ENCODE results near the gene ZNF593. TPM values are rescaled to one million over a fixed set of nuclear protein-coding genes. Genes with fewer than 3 reads are reported as not detected.

Gene ZNF593
- total and polyA plus RNA-seq, 9 of the 15 experiments (the other 6 are each of a cell fraction or from before 2014, with no cell fraction given), result 9.8 to 334 (median 48.2) TPM

DNA sequence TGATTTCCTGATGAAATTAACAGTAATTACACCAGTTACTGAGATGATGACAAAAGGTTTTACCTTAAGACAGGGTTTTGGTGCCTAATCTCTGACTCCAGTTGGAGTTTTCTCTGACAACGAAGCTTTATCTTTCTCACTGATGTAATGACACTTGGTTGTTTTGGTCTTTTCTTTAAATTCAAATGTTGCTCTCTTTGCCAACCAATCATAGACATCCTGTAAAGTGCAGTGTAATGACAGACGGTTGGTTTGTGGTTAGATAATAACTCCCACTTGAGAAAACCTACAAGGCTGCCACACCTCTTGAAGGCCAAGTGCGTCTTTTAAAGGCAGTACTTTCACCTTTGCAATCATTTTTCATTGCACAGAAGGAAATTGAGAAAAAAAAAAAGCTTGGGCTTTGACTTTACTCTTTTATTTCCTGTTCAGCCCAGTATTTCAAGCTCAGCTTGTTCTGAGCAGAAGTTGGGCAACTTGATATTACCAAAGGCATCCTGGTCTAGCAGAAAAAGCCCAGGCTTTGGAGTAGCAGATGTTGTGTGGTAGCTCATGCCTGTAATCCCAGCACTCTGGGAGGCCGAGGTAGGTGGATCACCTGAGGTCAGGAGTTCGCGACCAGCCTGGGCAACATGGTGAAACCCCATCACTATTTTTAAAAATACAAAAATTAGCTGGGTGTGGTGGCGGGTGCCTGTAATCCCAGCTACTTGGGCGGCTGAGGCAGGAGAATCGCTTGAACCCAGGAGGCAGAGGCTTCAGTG is 43.2 kb upstream of the ZNF593 start:
- H3K9me3 ChIP-seq (replicated peaks; ENCODE audit: control insufficient read depth, insufficient read depth, low read depth, low read length), result no peaks in the 10 kb centered on the region
- in situ Hi-C loops (cut with MboI), result no loop called here
- no peaks in the 10 kb centered on the region for H3K9me1 ChIP-seq (ENCODE audit: control insufficient read depth, insufficient read depth, low read length)
- peak; percentile 93 for FAIRE-seq
- peak; percentile 84 for ATAC-seq
- TSS peak; percentile 78 for BruUV-seq (replicated peaks)
- peak overlapping the region; percentile 93 for H3K4me2 ChIP-seq (ENCODE audit: insufficient read depth, low read length)
- peak overlapping the region; percentile 24 for H3K4me3 ChIP-seq
- CTCF ChIA-PET (ENCODE audit: low intra/inter-chr PET ratio), result interaction anchor here (1.3 kb wide), 1 partner anchor 35 kb away, joined by 3 read pairs; no protein-coding TSS in a partner anchor
- no peaks in the 10 kb centered on the region for H4K20me1 ChIP-seq (replicated peaks; ENCODE audit: control insufficient read depth, insufficient read depth, low read length)
- H3K4me1 ChIP-seq (replicated peaks in 1 of 2; ENCODE audit: control insufficient read depth in 2 of 2, insufficient read depth in 2 of 2, low read length in 2 of 2), result peaks cover 34 to 78% of the 10 kb centered on the region in 2 experiments
- intact Hi-C loops (cut with micrococcal nuclease), result loop anchor here (1.0 to 2.0 kb wide), 2 partner anchors 15 to 16 kb away; partner anchors contain the start of gene PDIK1L
- peaks cover 32% of the 10 kb centered on the region for H3K36me3 ChIP-seq (ENCODE audit: control insufficient read depth, insufficient read depth, low read length)
- DNase-seq (ENCODE audit: extremely low read depth in 1 of 4, low spot score in 3 of 4), result peak; percentile 81 to 97 (median 89)
- H2AFZ ChIP-seq (ENCODE audit: low read depth, low read length), result no peak overlapping the region
- H3K9ac ChIP-seq (ENCODE audit: insufficient read depth in 1 of 2, low read depth in 2 of 2, low read length in 2 of 2), result peak overlapping the region; percentile 85 to 97
- 3% methylated on average over 9 of the region's 9 CpGs for WGBS (ENCODE audit: insufficient coverage, low coverage, missing lambda C conversion rate)
- peak overlapping the region; percentile 99 for H3K27ac ChIP-seq (ENCODE audit: extremely low read depth, low read depth, low read length)
- peaks cover 59% of the 10 kb centered on the region for H3K79me2 ChIP-seq (ENCODE audit: control insufficient read depth, insufficient read depth, low read length)
- no peaks in the 10 kb centered on the region for H3K27me3 ChIP-seq (ENCODE audit: control insufficient read depth in 2 of 2, insufficient read depth in 2 of 2, low read length in 2 of 2)
- POLR2A ChIA-PET, result interaction anchor here (0.6 to 13.3 kb wide), 31 partner anchors 9 to 851 kb away, joined by 3 to 237 read pairs (median 5); partner anchors contain the start of genes CEP85, PDIK1L and ZNF593
- TF ChIP-seq ATF1 (CRISPR knock-in tag; IDR thresholded peaks at IDR 0.05) (no peak), ATF1 (tag; IDR thresholded peaks at IDR 0.05) (peak; percentile 95)
- TF ChIP-seq, protein P1, sequence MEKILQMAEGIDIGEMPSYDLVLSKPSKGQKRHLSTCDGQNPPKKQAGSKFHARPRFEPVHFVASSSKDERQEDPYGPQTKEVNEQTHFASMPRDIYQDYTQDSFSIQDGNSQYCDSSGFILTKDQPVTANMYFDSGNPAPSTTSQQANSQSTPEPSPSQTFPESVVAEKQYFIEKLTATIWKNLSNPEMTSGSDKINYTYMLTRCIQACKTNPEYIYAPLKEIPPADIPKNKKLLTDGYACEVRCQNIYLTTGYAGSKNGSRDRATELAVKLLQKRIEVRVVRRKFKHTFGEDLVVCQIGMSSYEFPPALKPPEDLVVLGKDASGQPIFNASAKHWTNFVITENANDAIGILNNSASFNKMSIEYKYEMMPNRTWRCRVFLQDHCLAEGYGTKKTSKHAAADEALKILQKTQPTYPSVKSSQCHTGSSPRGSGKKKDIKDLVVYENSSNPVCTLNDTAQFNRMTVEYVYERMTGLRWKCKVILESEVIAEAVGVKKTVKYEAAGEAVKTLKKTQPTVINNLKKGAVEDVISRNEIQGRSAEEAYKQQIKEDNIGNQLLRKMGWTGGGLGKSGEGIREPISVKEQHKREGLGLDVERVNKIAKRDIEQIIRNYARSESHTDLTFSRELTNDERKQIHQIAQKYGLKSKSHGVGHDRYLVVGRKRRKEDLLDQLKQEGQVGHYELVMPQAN (IDR thresholded peaks at IDR 0.05; ENCODE audit: borderline replicate concordance), result peak; percentile 65; the same call in 1 of the 2 replicates
- TF ChIP-seq, protein P2, sequence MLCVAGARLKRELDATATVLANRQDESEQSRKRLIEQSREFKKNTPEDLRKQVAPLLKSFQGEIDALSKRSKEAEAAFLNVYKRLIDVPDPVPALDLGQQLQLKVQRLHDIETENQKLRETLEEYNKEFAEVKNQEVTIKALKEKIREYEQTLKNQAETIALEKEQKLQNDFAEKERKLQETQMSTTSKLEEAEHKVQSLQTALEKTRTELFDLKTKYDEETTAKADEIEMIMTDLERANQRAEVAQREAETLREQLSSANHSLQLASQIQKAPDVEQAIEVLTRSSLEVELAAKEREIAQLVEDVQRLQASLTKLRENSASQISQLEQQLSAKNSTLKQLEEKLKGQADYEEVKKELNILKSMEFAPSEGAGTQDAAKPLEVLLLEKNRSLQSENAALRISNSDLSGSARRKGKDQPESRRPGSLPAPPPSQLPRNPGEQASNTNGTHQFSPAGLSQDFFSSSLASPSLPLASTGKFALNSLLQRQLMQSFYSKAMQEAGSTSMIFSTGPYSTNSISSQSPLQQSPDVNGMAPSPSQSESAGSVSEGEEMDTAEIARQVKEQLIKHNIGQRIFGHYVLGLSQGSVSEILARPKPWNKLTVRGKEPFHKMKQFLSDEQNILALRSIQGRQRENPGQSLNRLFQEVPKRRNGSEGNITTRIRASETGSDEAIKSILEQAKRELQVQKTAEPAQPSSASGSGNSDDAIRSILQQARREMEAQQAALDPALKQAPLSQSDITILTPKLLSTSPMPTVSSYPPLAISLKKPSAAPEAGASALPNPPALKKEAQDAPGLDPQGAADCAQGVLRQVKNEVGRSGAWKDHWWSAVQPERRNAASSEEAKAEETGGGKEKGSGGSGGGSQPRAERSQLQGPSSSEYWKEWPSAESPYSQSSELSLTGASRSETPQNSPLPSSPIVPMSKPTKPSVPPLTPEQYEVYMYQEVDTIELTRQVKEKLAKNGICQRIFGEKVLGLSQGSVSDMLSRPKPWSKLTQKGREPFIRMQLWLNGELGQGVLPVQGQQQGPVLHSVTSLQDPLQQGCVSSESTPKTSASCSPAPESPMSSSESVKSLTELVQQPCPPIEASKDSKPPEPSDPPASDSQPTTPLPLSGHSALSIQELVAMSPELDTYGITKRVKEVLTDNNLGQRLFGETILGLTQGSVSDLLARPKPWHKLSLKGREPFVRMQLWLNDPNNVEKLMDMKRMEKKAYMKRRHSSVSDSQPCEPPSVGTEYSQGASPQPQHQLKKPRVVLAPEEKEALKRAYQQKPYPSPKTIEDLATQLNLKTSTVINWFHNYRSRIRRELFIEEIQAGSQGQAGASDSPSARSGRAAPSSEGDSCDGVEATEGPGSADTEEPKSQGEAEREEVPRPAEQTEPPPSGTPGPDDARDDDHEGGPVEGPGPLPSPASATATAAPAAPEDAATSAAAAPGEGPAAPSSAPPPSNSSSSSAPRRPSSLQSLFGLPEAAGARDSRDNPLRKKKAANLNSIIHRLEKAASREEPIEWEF (CRISPR knock-in tag; IDR thresholded peaks at IDR 0.05), result peak; percentile 50
- TF ChIP-seq, protein P3, sequence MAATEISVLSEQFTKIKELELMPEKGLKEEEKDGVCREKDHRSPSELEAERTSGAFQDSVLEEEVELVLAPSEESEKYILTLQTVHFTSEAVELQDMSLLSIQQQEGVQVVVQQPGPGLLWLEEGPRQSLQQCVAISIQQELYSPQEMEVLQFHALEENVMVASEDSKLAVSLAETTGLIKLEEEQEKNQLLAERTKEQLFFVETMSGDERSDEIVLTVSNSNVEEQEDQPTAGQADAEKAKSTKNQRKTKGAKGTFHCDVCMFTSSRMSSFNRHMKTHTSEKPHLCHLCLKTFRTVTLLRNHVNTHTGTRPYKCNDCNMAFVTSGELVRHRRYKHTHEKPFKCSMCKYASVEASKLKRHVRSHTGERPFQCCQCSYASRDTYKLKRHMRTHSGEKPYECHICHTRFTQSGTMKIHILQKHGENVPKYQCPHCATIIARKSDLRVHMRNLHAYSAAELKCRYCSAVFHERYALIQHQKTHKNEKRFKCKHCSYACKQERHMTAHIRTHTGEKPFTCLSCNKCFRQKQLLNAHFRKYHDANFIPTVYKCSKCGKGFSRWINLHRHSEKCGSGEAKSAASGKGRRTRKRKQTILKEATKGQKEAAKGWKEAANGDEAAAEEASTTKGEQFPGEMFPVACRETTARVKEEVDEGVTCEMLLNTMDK (IDR thresholded peaks at IDR 0.05; ENCODE audit: borderline replicate concordance, insufficient read depth, low read depth, low read length, poor library complexity, severe bottlenecking), result no peak
- TF ChIP-seq, protein P4, sequence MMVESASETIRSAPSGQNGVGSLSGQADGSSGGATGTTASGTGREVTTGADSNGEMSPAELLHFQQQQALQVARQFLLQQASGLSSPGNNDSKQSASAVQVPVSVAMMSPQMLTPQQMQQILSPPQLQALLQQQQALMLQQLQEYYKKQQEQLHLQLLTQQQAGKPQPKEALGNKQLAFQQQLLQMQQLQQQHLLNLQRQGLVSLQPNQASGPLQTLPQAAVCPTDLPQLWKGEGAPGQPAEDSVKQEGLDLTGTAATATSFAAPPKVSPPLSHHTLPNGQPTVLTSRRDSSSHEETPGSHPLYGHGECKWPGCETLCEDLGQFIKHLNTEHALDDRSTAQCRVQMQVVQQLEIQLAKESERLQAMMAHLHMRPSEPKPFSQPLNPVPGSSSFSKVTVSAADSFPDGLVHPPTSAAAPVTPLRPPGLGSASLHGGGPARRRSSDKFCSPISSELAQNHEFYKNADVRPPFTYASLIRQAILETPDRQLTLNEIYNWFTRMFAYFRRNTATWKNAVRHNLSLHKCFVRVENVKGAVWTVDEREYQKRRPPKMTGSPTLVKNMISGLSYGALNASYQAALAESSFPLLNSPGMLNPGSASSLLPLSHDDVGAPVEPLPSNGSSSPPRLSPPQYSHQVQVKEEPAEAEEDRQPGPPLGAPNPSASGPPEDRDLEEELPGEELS (CRISPR knock-in tag; IDR thresholded peaks at IDR 0.05; ENCODE audit: borderline replicate concordance), result no peak
